ENCODE results near the gene MPPED2.

DNA sequence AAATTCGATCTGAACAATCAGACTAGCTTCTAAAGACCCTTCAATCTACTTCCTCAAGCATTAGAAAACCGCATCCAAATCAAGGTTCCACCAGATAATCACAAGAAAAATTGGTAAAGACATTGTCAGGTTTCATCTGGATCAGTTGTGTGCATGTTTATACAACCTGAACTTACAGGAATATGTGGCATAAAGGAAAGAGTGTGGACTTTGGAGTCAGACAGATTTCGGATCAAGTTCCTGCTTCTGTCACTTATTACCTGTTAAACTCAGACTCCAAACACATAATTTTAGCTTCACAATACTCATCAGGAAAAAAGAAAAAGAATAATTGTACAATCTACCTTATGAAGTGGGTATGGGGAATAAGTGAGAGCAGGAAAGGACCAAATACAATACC is 80.5 kb downstream of the MPPED2 start:
- TF ChIP-seq EZH2 (IDR thresholded peaks at IDR 0.05; ENCODE audit: borderline replicate concordance): no peak
- no peak for TF ChIP-seq CTCF (IDR thresholded peaks at IDR 0.05; ENCODE audit: poor library complexity)
- no peak for TF ChIP-seq EZH2phosphoT487 (IDR thresholded peaks at IDR 0.05; ENCODE audit: low read depth, severe bottlenecking, unreplicated experiment)

Data from hepatocyte (in vitro differentiated cells).